ENCODE measurements around the gene ATP6V1B1. TPM values are rescaled to one million over a fixed set of nuclear protein-coding genes. Genes with fewer than 3 reads are reported as not detected.

Gene ATP6V1B1
- total and polyA plus RNA-seq, 9 of the 15 experiments (the other 6 are each of a cell fraction or from before 2014, with no cell fraction given): not detected

DNA sequence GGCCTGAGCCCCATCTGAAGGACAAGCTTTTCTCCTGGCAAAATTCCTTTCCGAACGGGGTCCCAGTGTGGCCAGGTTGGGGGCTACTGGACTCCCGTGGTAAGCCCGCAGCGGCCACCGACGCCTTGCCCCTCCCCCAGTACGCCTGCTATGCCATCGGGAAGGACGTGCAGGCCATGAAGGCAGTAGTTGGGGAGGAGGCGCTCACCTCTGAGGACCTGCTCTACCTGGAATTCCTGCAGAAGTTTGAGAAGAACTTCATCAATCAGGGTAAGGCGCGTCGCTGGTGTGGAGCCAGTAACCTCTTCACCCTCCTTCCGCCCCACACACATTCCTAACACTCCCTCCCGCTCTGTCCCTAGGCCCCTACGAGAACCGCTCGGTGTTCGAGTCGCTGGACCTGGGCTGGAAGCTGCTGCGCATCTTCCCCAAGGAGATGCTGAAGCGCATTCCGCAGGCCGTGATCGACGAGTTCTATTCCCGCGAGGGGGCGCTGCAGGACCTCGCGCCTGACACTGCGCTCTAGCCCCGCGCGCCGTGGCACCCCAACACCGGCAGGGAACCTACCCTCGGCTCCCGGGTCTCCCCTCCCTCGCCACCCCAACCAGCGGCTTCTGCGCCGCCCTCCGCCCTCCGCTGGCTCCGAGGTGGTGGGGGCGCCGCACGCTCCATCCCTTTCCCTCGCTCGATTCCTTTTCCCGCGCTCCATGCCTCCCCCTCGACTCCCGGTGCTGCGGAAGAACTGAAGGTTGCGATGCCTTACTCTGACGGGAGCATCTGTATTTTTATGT, 29.1 kb downstream of the ATP6V1B1 start (continued):
- TF ChIP-seq, protein P1, sequence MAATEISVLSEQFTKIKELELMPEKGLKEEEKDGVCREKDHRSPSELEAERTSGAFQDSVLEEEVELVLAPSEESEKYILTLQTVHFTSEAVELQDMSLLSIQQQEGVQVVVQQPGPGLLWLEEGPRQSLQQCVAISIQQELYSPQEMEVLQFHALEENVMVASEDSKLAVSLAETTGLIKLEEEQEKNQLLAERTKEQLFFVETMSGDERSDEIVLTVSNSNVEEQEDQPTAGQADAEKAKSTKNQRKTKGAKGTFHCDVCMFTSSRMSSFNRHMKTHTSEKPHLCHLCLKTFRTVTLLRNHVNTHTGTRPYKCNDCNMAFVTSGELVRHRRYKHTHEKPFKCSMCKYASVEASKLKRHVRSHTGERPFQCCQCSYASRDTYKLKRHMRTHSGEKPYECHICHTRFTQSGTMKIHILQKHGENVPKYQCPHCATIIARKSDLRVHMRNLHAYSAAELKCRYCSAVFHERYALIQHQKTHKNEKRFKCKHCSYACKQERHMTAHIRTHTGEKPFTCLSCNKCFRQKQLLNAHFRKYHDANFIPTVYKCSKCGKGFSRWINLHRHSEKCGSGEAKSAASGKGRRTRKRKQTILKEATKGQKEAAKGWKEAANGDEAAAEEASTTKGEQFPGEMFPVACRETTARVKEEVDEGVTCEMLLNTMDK (IDR thresholded peaks at IDR 0.05; ENCODE audit: borderline replicate concordance, insufficient read depth, low read depth, low read length, poor library complexity, severe bottlenecking): peak; percentile 75
- TF ChIP-seq PRPF4 (IDR thresholded peaks at IDR 0.05; ENCODE audit: insufficient read depth, low read depth, low read length, poor library complexity, severe bottlenecking) (no peak), SMC3 (conservative IDR thresholded peaks at IDR 0.05; ENCODE audit: insufficient read depth, low read depth, low read length) (peak; percentile 74), TEAD4 (IDR thresholded peaks at IDR 0.05; ENCODE audit: low read length) (peak; percentile 43), TEAD4 (CRISPR knock-in tag; IDR thresholded peaks at IDR 0.05; ENCODE audit: borderline replicate concordance) (no peak), JUND (IDR thresholded peaks at IDR 0.05; ENCODE audit: borderline replicate concordance, low read depth, low read length) (peak; percentile 22; the same call in 1 of the 2 replicates), JUND (tag; IDR thresholded peaks at IDR 0.05; ENCODE audit: borderline replicate concordance, low read depth, low read length) (no peak; the same call in 2 of the 3 replicates), PCBP1 (IDR thresholded peaks at IDR 0.05; ENCODE audit: low read depth, low read length, poor library complexity, severe bottlenecking) (peak; percentile 47), ERF (CRISPR knock-in tag; IDR thresholded peaks at IDR 0.05) (0 out of 2 replicates have a peak, but pooled peaks have one; percentile 43), ARID2 (IDR thresholded peaks at IDR 0.05) (peak; percentile 49; the same call in 1 of the 2 replicates), BCOR (IDR thresholded peaks at IDR 0.05) (peak; percentile 39; the same call in 1 of the 2 replicates), NRF1 (conservative IDR thresholded peaks at IDR 0.05 in 1 of 2, IDR thresholded peaks at IDR 0.05 in 1 of 2) (peak; percentile 74 to 78), ZFP36 (IDR thresholded peaks at IDR 0.05; ENCODE audit: low read depth, low read length, partially characterized antibody) (peak; percentile 18), CXXC5 (CRISPR knock-in tag; IDR thresholded peaks at IDR 0.05) (peak; percentile 65), E2F3 (CRISPR knock-in tag; IDR thresholded peaks at IDR 0.05) (peak; percentile 85), PHF20 (IDR thresholded peaks at IDR 0.05; ENCODE audit: partially characterized antibody) (peak; percentile 61), ESRRA (IDR thresholded peaks at IDR 0.05; ENCODE audit: borderline replicate concordance, low read depth) (0 out of 2 replicates have a peak, but pooled peaks have one; percentile 29), CREM (IDR thresholded peaks at IDR 0.05; ENCODE audit: low read depth) (peak; percentile 79)
- TF ChIP-seq, protein P2, sequence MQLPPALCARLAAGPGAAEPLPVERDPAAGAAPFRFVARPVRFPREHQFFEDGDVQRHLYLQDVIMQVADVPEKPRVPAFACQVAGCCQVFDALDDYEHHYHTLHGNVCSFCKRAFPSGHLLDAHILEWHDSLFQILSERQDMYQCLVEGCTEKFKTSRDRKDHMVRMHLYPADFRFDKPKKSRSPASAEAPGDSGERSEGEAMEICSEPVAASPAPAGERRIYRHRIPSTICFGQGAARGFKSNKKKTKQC (CRISPR knock-in tag; IDR thresholded peaks at IDR 0.05): no peak
- TF ChIP-seq, protein P3, sequence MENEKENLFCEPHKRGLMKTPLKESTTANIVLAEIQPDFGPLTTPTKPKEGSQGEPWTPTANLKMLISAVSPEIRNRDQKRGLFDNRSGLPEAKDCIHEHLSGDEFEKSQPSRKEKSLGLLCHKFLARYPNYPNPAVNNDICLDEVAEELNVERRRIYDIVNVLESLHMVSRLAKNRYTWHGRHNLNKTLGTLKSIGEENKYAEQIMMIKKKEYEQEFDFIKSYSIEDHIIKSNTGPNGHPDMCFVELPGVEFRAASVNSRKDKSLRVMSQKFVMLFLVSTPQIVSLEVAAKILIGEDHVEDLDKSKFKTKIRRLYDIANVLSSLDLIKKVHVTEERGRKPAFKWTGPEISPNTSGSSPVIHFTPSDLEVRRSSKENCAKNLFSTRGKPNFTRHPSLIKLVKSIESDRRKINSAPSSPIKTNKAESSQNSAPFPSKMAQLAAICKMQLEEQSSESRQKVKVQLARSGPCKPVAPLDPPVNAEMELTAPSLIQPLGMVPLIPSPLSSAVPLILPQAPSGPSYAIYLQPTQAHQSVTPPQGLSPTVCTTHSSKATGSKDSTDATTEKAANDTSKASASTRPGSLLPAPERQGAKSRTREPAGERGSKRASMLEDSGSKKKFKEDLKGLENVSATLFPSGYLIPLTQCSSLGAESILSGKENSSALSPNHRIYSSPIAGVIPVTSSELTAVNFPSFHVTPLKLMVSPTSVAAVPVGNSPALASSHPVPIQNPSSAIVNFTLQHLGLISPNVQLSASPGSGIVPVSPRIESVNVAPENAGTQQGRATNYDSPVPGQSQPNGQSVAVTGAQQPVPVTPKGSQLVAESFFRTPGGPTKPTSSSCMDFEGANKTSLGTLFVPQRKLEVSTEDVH (IDR thresholded peaks at IDR 0.05; ENCODE audit: low read depth, partially characterized antibody): peak; percentile 82
